ENCODE measurements around the gene CPLX4.

The CPLX4 gene

GRCh38 chr18:59308938-59309260 is 9.6 kb downstream of the CPLX4 start:
- peak overlapping the region; percentile 55 for H3K4me3 ChIP-seq
- H3K27ac ChIP-seq = no peak overlapping the region
- DNase-seq (ENCODE audit: low spot score) = no peak
- TF ChIP-seq, protein P1, sequence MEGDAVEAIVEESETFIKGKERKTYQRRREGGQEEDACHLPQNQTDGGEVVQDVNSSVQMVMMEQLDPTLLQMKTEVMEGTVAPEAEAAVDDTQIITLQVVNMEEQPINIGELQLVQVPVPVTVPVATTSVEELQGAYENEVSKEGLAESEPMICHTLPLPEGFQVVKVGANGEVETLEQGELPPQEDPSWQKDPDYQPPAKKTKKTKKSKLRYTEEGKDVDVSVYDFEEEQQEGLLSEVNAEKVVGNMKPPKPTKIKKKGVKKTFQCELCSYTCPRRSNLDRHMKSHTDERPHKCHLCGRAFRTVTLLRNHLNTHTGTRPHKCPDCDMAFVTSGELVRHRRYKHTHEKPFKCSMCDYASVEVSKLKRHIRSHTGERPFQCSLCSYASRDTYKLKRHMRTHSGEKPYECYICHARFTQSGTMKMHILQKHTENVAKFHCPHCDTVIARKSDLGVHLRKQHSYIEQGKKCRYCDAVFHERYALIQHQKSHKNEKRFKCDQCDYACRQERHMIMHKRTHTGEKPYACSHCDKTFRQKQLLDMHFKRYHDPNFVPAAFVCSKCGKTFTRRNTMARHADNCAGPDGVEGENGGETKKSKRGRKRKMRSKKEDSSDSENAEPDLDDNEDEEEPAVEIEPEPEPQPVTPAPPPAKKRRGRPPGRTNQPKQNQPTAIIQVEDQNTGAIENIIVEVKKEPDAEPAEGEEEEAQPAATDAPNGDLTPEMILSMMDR (IDR thresholded peaks at IDR 0.05) = no peak

DNA sequence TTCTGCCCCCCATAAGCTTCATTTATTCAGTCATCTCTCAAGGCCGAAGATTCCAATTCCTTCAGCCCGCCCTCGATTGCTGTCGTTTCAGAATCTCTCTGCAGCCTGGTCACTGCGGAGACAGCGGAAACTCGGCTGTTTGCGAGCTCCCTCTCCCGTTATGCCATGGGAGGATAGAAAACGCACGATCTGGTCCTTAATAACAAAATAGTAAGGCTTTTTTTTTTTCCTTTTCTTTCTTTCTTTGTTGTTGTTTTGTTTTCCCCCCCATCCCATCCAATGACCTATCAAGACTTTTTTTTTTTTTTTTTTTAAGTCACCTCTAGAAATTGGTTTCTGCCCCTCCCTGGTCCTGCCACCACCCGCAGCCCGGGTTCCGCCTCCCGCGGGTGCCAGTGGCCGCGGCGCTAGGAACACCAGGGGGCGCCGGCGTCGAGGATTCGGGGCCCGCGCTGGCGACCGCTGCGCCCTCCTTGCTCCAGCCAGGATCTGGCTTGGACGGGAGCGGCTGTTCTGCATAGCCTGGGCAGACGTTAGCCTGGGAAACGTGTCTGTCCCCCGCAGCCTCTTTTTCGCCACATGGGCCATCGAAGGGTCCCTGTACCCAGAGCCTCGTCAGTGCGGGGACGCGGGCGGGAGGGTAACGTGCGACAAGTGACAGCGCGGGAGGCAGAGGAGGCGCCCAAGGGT is 10.1 kb downstream of the CPLX4 start:
- Histone ChIP-seq H3K27ac (no peak overlapping the region), H3K4me3 (peak overlapping the region; percentile 55)
- TF ChIP-seq, protein P1 (IDR thresholded peaks at IDR 0.05) = peak; percentile 55
- DNase-seq (ENCODE audit: low spot score) = no peak

GRCh38 chr18:59306640-59307039 is 11.8 kb downstream of the CPLX4 start:
- no peak for DNase-seq (ENCODE audit: low spot score)
- no peak overlapping the region for H3K4me3 ChIP-seq
- no peak overlapping the region for H3K27ac ChIP-seq
- TF ChIP-seq, protein P1 (IDR thresholded peaks at IDR 0.05) = no peak

DNA sequence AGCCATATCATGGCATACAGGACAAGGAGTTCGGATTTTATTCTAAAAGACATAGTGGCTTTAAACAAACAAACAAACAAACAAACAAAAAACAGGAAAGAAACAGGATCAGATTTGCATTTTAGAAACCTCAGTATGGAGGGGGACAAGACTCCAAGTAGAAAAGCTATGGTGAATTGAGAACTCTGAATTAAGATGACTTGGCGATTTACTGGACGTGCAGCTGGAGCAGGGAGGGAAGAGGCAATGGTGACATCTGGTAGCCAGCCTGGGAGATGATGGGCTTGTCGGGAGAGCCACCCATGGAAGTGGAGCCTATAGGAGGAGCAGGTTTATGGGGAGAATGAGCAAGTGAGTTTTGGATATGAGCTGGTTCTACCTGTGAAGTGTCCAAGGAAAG is 13.2 kb downstream of the CPLX4 start:
- Histone ChIP-seq H3K4me3 (no peak overlapping the region), H3K27ac (no peak overlapping the region)
- TF ChIP-seq, protein P1 (IDR thresholded peaks at IDR 0.05) = no peak
- no peak for DNase-seq (ENCODE audit: low spot score)

GRCh38 chr18:59303656-59304195 is 14.7 kb downstream of the CPLX4 start:
- TF ChIP-seq, protein P1 (IDR thresholded peaks at IDR 0.05) = no peak
- Histone ChIP-seq H3K27ac (no peak overlapping the region), H3K4me3 (no peak overlapping the region)
- no peak for DNase-seq (ENCODE audit: low spot score)

GRCh38 chr18:59303006-59303405 is 15.4 kb downstream of the CPLX4 start:
- H3K4me3 ChIP-seq = no peak overlapping the region
- TF ChIP-seq, protein P1 (IDR thresholded peaks at IDR 0.05) = no peak
- no peak overlapping the region for H3K27ac ChIP-seq
- DNase-seq (ENCODE audit: low spot score) = no peak

DNA sequence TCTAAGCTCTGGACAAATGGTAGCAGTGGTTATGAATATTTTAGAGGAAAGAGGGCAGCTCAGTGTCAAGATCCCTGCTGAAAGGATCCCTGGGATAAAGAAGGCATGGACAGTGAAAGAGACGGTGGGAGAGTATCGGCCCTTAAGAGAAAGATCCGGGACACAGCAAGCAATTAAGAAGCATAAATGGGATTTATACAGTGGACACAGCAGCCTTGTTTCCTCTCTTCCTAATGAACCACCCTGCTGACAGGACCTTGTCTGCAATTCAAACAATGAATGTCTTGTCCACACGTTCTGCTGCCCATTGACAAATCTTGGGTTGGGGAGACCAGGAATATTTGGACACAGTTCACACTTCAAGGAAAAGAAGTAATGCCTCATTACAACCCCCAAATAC is 16.5 kb downstream of the CPLX4 start:
- TF ChIP-seq, protein P1 (IDR thresholded peaks at IDR 0.05) = no peak
- no peak for DNase-seq (ENCODE audit: low spot score)
- H3K27ac ChIP-seq = no peak overlapping the region
- no peak overlapping the region for H3K4me3 ChIP-seq

Data from coronary artery (tissue), 2 donors.